ENCODE measurements around the gene TBX2. TPM values are rescaled to one million over a fixed set of nuclear protein-coding genes. Genes with fewer than 3 reads are reported as not detected.

Gene TBX2
- total RNA-seq, 1 donor from 2014 or later, result 8.6 TPM

DNA sequence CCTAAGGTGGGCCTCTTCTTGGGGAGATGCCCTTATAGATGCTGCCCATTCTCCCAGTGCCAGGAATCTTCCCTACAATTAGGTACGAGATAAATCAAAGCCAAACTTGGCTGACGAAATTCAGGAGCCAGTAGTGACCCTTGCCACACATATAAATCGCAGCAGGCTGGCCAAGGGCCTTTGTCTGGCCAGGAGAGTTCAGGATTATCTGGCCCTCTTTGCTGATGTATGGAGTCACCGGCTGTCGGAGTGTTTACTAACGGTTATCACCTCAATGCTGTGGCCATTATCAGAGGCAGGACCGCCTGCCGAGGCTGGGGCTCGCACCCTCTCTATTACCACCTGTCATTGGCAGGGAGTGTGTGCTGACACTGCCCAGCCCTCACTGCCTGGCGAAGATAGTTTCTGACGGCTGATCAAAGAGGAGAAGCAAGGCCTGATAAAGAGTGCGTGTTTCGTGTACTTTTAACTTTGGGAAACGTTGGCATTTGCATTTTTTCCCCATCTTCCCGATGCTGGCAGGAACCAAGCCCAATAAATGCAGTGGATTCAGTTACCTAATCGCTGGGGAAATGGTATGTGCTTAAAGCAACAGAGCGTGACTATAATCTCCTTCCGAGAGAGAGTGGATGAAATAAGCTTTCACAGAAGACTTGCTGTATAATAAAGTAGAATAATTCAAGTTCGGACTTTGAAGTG lies 32.8 kb upstream of the TBX2 start:
- DNase-seq (ENCODE audit: low spot score), result no peak
- Mint-ChIP-seq H3K4me3 (ENCODE audit: unreplicated experiment) (no peak overlapping the region), H3K4me1 (ENCODE audit: low read depth) (peaks cover 1% of the 10 kb centered on the region), H3K27ac (ENCODE audit: unreplicated experiment) (no peak overlapping the region), H3K9me3 (ENCODE audit: low read depth) (peaks cover 3% of the 10 kb centered on the region), H3K36me3 (ENCODE audit: low read depth) (no peaks in the 10 kb centered on the region), H3K27me3 (ENCODE audit: low read depth) (no peaks in the 10 kb centered on the region)
- TF ChIP-seq, protein P1, sequence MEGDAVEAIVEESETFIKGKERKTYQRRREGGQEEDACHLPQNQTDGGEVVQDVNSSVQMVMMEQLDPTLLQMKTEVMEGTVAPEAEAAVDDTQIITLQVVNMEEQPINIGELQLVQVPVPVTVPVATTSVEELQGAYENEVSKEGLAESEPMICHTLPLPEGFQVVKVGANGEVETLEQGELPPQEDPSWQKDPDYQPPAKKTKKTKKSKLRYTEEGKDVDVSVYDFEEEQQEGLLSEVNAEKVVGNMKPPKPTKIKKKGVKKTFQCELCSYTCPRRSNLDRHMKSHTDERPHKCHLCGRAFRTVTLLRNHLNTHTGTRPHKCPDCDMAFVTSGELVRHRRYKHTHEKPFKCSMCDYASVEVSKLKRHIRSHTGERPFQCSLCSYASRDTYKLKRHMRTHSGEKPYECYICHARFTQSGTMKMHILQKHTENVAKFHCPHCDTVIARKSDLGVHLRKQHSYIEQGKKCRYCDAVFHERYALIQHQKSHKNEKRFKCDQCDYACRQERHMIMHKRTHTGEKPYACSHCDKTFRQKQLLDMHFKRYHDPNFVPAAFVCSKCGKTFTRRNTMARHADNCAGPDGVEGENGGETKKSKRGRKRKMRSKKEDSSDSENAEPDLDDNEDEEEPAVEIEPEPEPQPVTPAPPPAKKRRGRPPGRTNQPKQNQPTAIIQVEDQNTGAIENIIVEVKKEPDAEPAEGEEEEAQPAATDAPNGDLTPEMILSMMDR (IDR thresholded peaks at IDR 0.05), result no peak

DNA sequence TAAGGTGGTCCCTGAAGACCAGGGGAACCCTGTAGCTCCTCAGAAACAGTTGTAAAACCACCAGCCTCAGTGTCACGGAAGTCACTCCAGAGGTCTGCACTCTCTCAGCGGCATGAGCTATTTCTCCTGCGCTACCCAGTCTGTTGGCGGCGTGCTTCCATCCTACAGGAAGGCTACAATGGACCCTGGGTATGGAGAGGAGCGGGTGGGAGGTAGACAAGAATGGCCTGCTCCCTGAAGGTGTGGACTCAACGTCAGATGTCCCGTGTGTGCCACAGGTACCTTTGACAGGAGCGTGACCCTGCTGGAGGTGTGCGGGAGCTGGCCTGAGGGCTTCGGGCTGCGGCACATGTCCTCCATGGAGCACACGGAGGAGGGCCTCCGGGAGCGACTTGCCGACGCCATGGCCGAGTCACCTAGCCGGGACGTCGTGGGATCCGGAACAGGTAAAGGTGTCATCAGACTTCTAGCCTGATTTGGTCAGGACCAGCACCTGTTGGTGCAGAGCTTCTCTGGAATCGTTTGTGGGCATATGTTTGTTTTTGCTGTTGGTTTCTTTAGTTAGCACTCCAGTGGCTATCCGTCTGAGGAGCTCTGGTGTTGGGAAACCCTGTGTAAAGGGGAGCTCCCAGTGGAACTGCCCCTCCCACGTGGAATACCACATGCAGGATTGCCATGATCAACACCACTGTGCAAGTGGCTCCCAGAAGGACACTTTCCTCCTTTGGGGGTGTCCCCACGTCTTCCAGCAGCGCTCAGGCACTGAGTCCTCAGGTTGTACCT lies 31.4 kb upstream of the TBX2 start:
- Mint-ChIP-seq H3K9me3 (ENCODE audit: low read depth) (no peaks in the 10 kb centered on the region), H3K27ac (ENCODE audit: unreplicated experiment) (no peak overlapping the region), H3K27me3 (ENCODE audit: low read depth) (no peaks in the 10 kb centered on the region), H3K36me3 (ENCODE audit: low read depth) (peaks cover 3% of the 10 kb centered on the region), H3K4me1 (ENCODE audit: low read depth) (peaks cover 7% of the 10 kb centered on the region), H3K4me3 (ENCODE audit: unreplicated experiment) (no peak overlapping the region)
- no peak for DNase-seq (ENCODE audit: low spot score)
- TF ChIP-seq, protein P1 (IDR thresholded peaks at IDR 0.05), result no peak

DNA sequence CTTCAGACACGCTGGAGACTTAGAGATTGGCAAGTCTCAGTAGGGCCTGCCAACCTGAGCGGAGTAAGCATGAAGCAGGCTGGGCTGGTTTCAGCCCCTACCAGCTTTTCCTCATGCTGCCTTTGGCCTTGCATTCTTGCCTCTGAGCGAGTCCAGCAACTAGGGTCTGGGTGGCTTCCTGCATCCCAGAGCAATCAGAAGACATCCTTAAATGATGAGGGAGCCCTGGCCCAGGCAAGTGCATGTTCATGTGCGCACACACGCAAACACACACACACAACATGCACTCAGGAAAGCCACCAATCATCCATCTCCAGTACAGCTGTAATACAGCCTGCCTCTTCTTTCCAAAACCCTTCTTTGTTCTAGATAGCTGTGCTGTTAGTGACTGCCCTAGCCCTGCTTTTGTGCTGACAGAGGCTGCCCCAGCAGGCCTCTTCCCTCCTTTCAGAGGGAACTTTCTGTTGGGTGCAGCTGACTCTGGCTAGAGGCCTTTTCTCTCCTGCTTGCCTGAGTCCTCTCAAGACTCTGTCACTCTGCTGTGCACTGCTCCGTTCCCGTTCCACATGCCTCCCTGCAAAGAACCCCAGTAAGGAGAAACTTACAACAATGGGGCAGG lies 30.7 kb upstream of the TBX2 start:
- no peaks in the 10 kb centered on the region for H3K27me3 Mint-ChIP-seq (ENCODE audit: low read depth)
- TF ChIP-seq, protein P1 (IDR thresholded peaks at IDR 0.05), result no peak
- H3K27ac Mint-ChIP-seq (ENCODE audit: unreplicated experiment), result no peak overlapping the region
- no peaks in the 10 kb centered on the region for H3K9me3 Mint-ChIP-seq (ENCODE audit: low read depth)
- DNase-seq (ENCODE audit: low spot score), result no peak
- peaks cover 3% of the 10 kb centered on the region for H3K36me3 Mint-ChIP-seq (ENCODE audit: low read depth)
- peaks cover 7% of the 10 kb centered on the region for H3K4me1 Mint-ChIP-seq (ENCODE audit: low read depth)
- H3K4me3 Mint-ChIP-seq (ENCODE audit: unreplicated experiment), result no peak overlapping the region

DNA sequence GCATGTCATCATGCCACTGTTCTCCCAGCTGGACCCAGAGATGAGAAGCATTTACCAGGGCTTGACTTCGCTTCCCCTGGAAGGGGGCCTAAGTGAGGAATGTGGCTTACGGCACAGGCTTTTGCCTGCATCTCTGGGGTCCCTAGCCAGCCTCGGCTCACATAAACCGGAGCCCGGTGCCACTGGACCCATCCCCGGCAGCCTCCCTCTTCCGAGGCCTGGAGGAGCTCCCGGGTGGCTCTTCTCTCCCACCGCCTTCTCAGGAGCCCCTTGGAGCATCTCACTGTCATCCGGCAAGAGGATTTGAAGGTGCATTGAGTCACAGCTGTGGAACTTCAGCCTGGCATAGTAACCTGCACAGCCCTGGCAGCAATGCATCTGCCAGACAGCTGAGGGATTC lies 29.9 kb upstream of the TBX2 start:
- Mint-ChIP-seq H3K4me1 (ENCODE audit: low read depth) (peaks cover 7% of the 10 kb centered on the region), H3K36me3 (ENCODE audit: low read depth) (peaks cover 3% of the 10 kb centered on the region), H3K4me3 (ENCODE audit: unreplicated experiment) (no peak overlapping the region), H3K9me3 (ENCODE audit: low read depth) (no peaks in the 10 kb centered on the region), H3K27me3 (ENCODE audit: low read depth) (no peaks in the 10 kb centered on the region), H3K27ac (ENCODE audit: unreplicated experiment) (no peak overlapping the region)
- DNase-seq (ENCODE audit: low spot score), result no peak
- TF ChIP-seq, protein P1 (IDR thresholded peaks at IDR 0.05), result no peak

DNA sequence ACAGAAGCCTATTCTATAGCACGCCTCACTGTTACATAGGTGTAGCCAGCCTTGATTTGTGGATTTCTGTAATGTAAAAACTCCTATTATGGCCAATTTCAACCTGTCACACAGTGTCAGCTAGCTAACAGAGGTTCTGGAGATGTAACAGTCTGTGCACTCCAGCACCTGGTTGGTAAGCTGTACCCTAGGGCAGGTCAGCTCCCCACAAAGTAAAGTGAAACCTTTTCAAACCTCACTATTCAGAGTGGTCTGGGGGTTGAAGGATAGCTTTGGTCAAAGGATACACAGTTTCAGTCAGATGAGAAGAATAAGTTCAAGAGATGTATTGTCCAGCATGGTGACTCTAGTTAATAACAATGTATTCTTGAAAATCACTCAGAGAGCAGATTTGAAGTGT lies 28.5 kb upstream of the TBX2 start:
- no peaks in the 10 kb centered on the region for H3K27me3 Mint-ChIP-seq (ENCODE audit: low read depth)
- H3K4me1 Mint-ChIP-seq (ENCODE audit: low read depth), result peaks cover 7% of the 10 kb centered on the region
- TF ChIP-seq, protein P1 (IDR thresholded peaks at IDR 0.05), result no peak
- DNase-seq (ENCODE audit: low spot score), result no peak
- peaks cover 3% of the 10 kb centered on the region for H3K36me3 Mint-ChIP-seq (ENCODE audit: low read depth)
- H3K27ac Mint-ChIP-seq (ENCODE audit: unreplicated experiment), result no peak overlapping the region
- no peak overlapping the region for H3K4me3 Mint-ChIP-seq (ENCODE audit: unreplicated experiment)
- H3K9me3 Mint-ChIP-seq (ENCODE audit: low read depth), result no peaks in the 10 kb centered on the region
